Measurements from ENCODE around the gene TST. TPM values are rescaled to one million over a fixed set of nuclear protein-coding genes. Genes with fewer than 3 reads are reported as not detected.
A peak's percentile ranks its signal among the peaks of the same experiment; 100 is the strongest.

The TST gene
- total and polyA plus RNA-seq, 5 experiments from 2014 or later: 1.5 TPM; not detected in 4

DNA sequence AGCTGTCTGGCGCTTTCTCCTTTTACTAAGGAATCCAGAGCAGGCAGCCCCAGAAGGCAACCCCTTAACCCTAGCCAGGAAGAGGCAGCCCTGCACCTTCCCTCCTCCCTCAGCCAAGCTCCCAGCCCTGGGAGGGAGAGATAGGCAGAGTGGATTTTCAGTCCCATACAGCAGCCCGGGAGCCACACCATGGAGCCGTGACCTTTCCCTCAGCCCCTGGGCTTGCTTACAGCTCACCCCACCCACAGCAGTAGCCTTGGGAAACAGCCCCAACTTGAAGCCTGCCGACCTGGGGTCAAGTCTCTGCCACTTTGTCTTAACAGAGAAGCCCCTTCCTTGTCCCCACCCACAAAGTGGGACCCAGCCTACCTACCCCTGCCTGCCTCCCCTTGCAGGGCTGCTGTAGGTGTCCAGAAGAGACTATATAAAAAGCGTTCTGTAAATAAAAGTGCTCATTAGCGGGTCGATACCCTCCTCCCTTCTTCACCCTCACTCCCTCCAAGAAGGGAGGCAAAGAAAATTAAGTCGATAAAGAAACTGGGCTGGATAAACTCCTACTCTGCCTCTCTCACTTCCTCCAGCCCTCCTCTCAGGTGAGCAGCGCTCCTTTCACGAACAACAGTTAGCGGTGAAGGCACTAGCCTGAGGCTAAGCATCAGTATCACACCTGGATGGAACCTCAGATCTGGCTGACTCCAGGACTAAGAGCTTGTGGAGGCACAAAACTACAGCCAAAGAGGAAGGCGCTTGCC lies 4.2 kb downstream of the TST start:
- Mint-ChIP-seq H3K36me3 (no peaks in the 10 kb centered on the region), H3K27ac (no peak overlapping the region), H3K9me3 (no peaks in the 10 kb centered on the region), H3K4me1 (peaks cover 0 to 6% (median 5%) of the 10 kb centered on the region in 4 donors), H3K27me3 (peaks cover 0 to 15% (median 3%) of the 10 kb centered on the region in 5 donors), H3K4me3 (no peak overlapping the region)
- DNase-seq (no peak), ATAC-seq (no peak)
- POLR2A ChIA-PET: no interaction called here

DNA sequence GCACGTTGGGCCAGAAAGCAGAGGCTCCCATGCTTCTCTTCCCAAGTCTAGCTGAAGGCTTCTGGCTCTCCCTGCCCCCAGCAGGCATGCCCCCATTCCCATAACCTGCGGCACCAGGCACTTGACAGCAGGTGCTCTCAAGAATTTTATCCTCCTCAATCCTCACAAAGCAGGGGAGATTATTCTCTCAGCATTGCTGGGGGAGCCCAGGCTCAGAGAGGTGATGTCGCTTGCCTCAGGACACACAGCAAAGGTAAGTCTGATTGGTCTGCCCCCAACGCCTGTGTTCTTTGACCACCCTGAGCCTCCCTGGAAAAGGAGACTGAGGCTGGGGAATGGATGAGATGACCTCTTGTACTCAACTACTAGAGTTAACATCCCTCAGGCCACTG lies 4.8 kb downstream of the TST start:
- POLR2A ChIA-PET: no interaction called here
- no peak overlapping the region for H3K4me3 Mint-ChIP-seq
- no peak overlapping the region for H3K27ac Mint-ChIP-seq
- DNase-seq (no peak), ATAC-seq (no peak)
- H3K27me3 Mint-ChIP-seq: peaks cover 0 to 11% (median 8%) of the 10 kb centered on the region in 5 donors
- H3K36me3 Mint-ChIP-seq: no peaks in the 10 kb centered on the region
- H3K9me3 Mint-ChIP-seq: no peaks in the 10 kb centered on the region
- H3K4me1 Mint-ChIP-seq: peaks cover 0 to 3% (median 2%) of the 10 kb centered on the region in 4 donors

DNA sequence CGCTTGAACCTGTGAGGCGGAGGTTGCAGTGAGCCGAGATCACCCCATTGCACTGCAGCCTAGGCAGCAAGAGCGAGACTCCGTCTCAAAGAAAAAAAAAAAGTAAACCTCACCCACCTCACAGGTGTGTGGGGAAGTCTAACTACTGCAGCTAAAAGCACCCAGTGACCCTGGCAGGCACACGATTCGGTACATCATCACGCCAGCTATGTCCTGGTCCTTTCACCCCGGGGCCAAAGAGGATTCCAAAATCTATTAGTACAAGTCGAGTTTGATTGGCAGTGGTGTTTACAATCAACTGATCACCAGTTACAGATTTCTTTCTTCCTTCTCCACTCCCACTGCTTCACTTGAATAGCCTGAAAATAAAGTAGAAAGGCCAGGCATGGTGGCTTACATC lies 6.3 kb downstream of the TST start:
- peaks cover 0 to 2% (median 0%) of the 10 kb centered on the region in 4 donors for H3K4me1 Mint-ChIP-seq
- ATAC-seq: no peak
- H3K27me3 Mint-ChIP-seq: peaks cover 0 to 9% (median 6%) of the 10 kb centered on the region in 5 donors
- DNase-seq: no peak
- H3K4me3 Mint-ChIP-seq: no peak overlapping the region
- no peaks in the 10 kb centered on the region for H3K9me3 Mint-ChIP-seq
- H3K27ac Mint-ChIP-seq: peak overlapping the region in 1 of 10 donors; percentile 67
- POLR2A ChIA-PET: no interaction called here
- H3K36me3 Mint-ChIP-seq: no peaks in the 10 kb centered on the region

- Mint-ChIP-seq H3K36me3 (no peaks in the 10 kb centered on the region), H3K4me1 (peaks cover 0 to 2% (median 0%) of the 10 kb centered on the region in 4 donors), H3K27ac (no peak overlapping the region), H3K9me3 (no peaks in the 10 kb centered on the region), H3K4me3 (no peak overlapping the region), H3K27me3 (peaks cover under 1 to 13% (median 2%) of the 10 kb centered on the region in 5 donors)
- DNase-seq: no peak
- POLR2A ChIA-PET: no interaction called here
- ATAC-seq: no peak
Observed at GRCh38 chr22:37012262-37012904, 6.9 kb downstream of the TST start.

DNA sequence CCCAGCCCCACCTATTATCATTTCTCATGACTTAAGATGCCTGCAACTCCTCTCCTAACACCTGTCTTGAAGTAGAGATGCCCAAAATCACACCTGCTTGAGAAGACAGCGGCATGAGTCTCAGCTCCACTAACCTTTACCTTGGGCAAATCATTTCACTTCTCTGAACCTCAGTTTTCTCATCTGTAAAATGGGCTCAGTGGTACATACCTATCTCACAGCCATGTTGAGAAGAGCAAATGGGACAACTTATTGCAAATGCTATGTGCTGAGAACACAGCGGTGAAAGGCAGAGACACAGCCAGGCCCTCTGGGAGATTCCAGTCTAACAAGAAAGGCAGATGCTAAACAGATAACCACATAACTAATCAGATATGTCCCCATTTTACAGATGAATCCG lies 7.8 kb downstream of the TST start:
- no peaks in the 10 kb centered on the region for H3K36me3 Mint-ChIP-seq
- H3K4me3 Mint-ChIP-seq: no peak overlapping the region
- H3K9me3 Mint-ChIP-seq: no peaks in the 10 kb centered on the region
- POLR2A ChIA-PET: no interaction called here
- peaks cover 2 to 18% (median 4%) of the 10 kb centered on the region in 5 donors for H3K27me3 Mint-ChIP-seq
- DNase-seq: no peak
- no peak overlapping the region for H3K27ac Mint-ChIP-seq
- peaks cover 0 to 2% (median 0%) of the 10 kb centered on the region in 4 donors for H3K4me1 Mint-ChIP-seq
- no peak for ATAC-seq

GRCh38 chr22:37010976-37011375 lies 8.3 kb downstream of the TST start:
- POLR2A ChIA-PET: no interaction called here
- no peaks in the 10 kb centered on the region for H3K36me3 Mint-ChIP-seq
- DNase-seq (no peak), ATAC-seq (no peak)
- no peak overlapping the region for H3K27ac Mint-ChIP-seq
- H3K27me3 Mint-ChIP-seq: peaks cover 2 to 18% (median 6%) of the 10 kb centered on the region in 5 donors
- no peaks in the 10 kb centered on the region for H3K9me3 Mint-ChIP-seq
- peaks cover 0 to 2% (median 0%) of the 10 kb centered on the region in 4 donors for H3K4me1 Mint-ChIP-seq
- H3K4me3 Mint-ChIP-seq: no peak overlapping the region

DNA sequence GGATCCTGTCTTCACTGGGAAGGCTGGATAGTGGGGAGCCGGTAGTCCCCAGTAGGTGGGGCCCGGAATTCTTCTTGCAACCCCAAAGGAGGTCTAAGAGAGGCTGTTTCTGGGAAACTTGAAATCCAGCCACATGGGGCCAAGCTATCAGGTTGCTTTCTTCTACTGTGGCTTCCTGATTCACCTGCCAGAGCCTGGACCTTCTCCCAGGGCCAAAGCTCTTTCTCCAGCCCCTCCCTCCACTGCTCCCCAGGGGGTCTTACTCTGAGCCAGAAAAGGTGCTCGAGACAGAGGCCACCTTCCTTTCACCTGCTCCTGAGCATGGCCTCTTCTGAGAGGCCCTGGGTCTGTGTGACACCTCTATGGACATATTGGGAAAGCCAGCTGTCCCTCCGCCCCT lies 9.1 kb downstream of the TST start:
- Mint-ChIP-seq H3K4me3 (no peak overlapping the region), H3K36me3 (no peaks in the 10 kb centered on the region), H3K9me3 (peaks cover 0 to 1% (median 0%) of the 10 kb centered on the region in 9 donors), H3K27ac (no peak overlapping the region), H3K27me3 (peaks cover 2 to 21% (median 6%) of the 10 kb centered on the region in 5 donors), H3K4me1 (peaks cover 0 to 2% (median 0%) of the 10 kb centered on the region in 4 donors)
- ATAC-seq (no peak), DNase-seq (no peak)
- POLR2A ChIA-PET: no interaction called here

DNA sequence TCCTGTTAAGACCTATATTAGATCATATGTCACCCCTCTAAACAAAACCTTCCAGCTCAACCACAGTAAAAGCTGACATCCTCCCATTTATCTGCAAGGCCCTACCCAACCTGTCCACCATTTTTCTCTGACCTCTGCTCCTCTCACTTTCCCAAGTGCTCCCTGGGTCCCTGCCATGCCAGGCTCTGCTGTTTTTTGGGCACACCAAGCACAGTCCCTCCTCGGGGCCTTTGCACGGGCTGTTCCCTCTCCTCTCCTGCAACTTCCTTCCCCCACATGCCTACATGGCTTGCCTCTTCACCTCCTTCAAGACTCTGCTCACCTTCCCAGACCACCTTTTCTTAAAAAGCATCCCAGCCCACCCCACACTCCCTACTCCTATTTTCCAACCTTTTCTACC lies 9.8 kb downstream of the TST start:
- DNase-seq (no peak), ATAC-seq (no peak)
- Mint-ChIP-seq H3K27me3 (peaks cover 2 to 21% (median 10%) of the 10 kb centered on the region in 5 donors), H3K9me3 (peaks cover 0 to 5% (median 0%) of the 10 kb centered on the region in 9 donors), H3K4me1 (peaks cover 0 to 2% (median 0%) of the 10 kb centered on the region in 4 donors), H3K27ac (peak overlapping the region in 1 of 10 donors; percentile 6), H3K36me3 (peaks cover 0 to 4% (median 0%) of the 10 kb centered on the region in 3 donors), H3K4me3 (no peak overlapping the region)
- POLR2A ChIA-PET: no interaction called here

DNA sequence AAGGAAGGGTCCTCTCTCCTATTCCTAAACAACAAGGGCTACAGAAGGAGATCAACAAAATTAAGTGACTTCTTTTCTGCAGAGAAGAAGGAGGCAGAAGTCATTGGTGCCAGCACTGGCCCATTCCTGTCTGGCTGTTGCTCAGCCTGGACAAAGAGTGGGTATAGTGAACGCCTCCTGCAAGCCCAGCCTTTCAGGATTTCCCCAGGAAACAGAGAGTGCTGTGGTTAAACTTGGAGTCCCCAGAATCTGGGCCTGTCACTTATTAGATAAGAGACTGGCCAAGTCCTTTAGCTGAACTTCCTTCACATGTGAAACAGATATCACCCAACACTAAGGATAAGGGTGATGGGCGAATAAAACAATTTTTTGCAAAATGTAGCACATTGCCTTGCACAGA lies 10.9 kb downstream of the TST start:
- no peak for ATAC-seq
- POLR2A ChIA-PET: no interaction called here

DNA sequence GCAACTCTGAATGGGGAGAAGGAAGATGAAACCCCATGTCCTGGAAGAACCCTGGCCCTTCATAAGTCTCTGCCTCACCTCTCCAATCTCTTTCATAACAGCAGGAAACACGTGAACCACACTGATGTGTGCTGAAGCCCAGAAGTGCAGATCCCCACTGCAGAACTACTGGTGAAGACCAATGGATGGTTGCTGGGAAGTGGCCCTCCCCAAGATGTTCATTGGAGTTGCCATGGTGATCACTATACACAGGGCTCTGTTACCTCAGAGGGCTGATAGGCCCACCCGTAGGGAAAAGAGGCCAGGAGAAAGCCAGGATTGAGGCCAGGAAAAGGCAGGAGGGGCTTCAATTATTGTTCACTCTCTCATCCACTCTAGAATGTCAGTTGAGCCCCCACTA lies 11.6 kb downstream of the TST start:
- H3K27me3 Mint-ChIP-seq: peaks cover 5 to 30% (median 10%) of the 10 kb centered on the region in 5 donors
- ATAC-seq (no peak), DNase-seq (no peak)
- POLR2A ChIA-PET: no interaction called here
- H3K4me3 Mint-ChIP-seq: no peak overlapping the region
- no peak overlapping the region for H3K27ac Mint-ChIP-seq
- H3K4me1 Mint-ChIP-seq: peaks cover 0 to 2% (median 0%) of the 10 kb centered on the region in 4 donors
- peaks cover 0 to 4% (median 0%) of the 10 kb centered on the region in 3 donors for H3K36me3 Mint-ChIP-seq
- H3K9me3 Mint-ChIP-seq: peaks cover 0 to 5% (median 0%) of the 10 kb centered on the region in 9 donors

More for the DNA sequence above, 10.9 kb downstream of the TST start:
- peaks cover 0 to 5% (median 0%) of the 10 kb centered on the region in 9 donors for H3K9me3 Mint-ChIP-seq
- H3K27me3 Mint-ChIP-seq: peaks cover 3 to 26% (median 10%) of the 10 kb centered on the region in 5 donors
- no peak for DNase-seq
- H3K4me3 Mint-ChIP-seq: no peak overlapping the region
- no peak overlapping the region for H3K27ac Mint-ChIP-seq
- H3K36me3 Mint-ChIP-seq: peaks cover 0 to 4% (median 0%) of the 10 kb centered on the region in 3 donors
- H3K4me1 Mint-ChIP-seq: peaks cover 0 to 2% (median 0%) of the 10 kb centered on the region in 4 donors

DNA sequence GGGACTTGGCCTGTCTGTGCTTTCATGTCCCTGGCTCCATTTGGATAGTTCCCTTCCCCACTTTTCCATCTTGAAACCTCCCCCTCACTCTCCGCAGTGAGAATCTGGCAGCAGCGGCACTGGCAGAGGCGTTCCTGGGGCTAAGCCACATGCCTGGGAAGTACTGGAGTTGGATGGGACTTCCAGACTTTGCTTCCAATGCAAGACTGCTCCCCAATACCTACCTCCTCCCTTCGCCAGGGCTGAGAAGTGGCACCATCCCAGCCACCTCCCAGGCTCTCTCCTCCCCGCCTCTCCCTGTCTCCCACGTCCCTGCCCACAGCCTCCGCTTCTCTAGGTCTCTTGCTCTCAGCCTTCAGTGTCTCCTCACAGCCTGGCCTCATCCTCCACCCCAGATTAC lies 16.6 kb downstream of the TST start:
- ATAC-seq (no peak), DNase-seq (no peak)
- Mint-ChIP-seq H3K36me3 (peaks cover 0 to 4% (median 0%) of the 10 kb centered on the region in 3 donors), H3K4me3 (no peak overlapping the region), H3K27me3 (peaks cover 5 to 21% (median 10%) of the 10 kb centered on the region in 5 donors), H3K27ac (peak overlapping the region in 1 of 10 donors; percentile 46), H3K4me1 (peaks cover 0 to 1% (median 0%) of the 10 kb centered on the region in 4 donors), H3K9me3 (peaks cover 0 to 5% (median 0%) of the 10 kb centered on the region in 9 donors)
- POLR2A ChIA-PET: no interaction called here

- H3K4me1 Mint-ChIP-seq: peaks cover 0 to 3% (median 0%) of the 10 kb centered on the region in 4 donors
- ATAC-seq (no peak), DNase-seq (no peak)
- H3K4me3 Mint-ChIP-seq: no peak overlapping the region
- H3K27me3 Mint-ChIP-seq: peaks cover 5 to 18% (median 9%) of the 10 kb centered on the region in 5 donors
- POLR2A ChIA-PET: no interaction called here
- H3K9me3 Mint-ChIP-seq: peaks cover 0 to 5% (median 0%) of the 10 kb centered on the region in 9 donors
- no peak overlapping the region for H3K27ac Mint-ChIP-seq
- peaks cover 0 to 4% (median 0%) of the 10 kb centered on the region in 3 donors for H3K36me3 Mint-ChIP-seq
Observed at GRCh38 chr22:37001826-37002225, 17.4 kb downstream of the TST start.

Measured in naive thymus-derived CD8-positive, alpha-beta T cell (primary cell).